Measurements from ENCODE around the gene DNAJC17.

Gene DNAJC17

GRCh38 chr15:40828447-40829036, 21.3 kb upstream of the DNAJC17 start, which contains the start of gene PPP1R14D:
Gene PPP1R14D (minus strand): TSS chr15:40828708. CDS start chr15:40828641, 67 bp downstream.
- DNase-seq = no peak

GRCh38 chr15:40826423-40827075, 19.3 kb upstream of the DNAJC17 start:
- no peak for DNase-seq

GRCh38 chr15:40825661-40826422, 18.6 kb upstream of the DNAJC17 start:
- DNase-seq = no peak

GRCh38 chr15:40823572-40824343, 16.5 kb upstream of the DNAJC17 start:
- DNase-seq = no peak

- no peak for DNase-seq
Measured at GRCh38 chr15:40821195-40821594, 13.9 kb upstream of the DNAJC17 start.

- DNase-seq = no peak
Measured at GRCh38 chr15:40819048-40819447, 11.8 kb upstream of the DNAJC17 start.

- DNase-seq = no peak
Measured at GRCh38 chr15:40815042-40815698, 7.9 kb upstream of the DNAJC17 start.

GRCh38 chr15:40812721-40813425, 5.6 kb upstream of the DNAJC17 start:
- DNase-seq = no peak

GRCh38 chr15:40808861-40809450, 1.7 kb upstream of the DNAJC17 start:
- DNase-seq = no peak

GRCh38 chr15:40807888-40808461, 702 bp upstream of the DNAJC17 start:
- no peak for DNase-seq

- DNase-seq = no peak
Measured at GRCh38 chr15:40806672-40807027, 623 bp downstream of the DNAJC17 start.

GRCh38 chr15:40803688-40804087, 3.6 kb downstream of the DNAJC17 start:
- no peak for DNase-seq

GRCh38 chr15:40803076-40803475, 4.2 kb downstream of the DNAJC17 start:
- DNase-seq = no peak

GRCh38 chr15:40799523-40799922, 7.8 kb downstream of the DNAJC17 start:
- no peak for DNase-seq

GRCh38 chr15:40796512-40796911, 10.8 kb downstream of the DNAJC17 start:
- no peak for DNase-seq

GRCh38 chr15:40796041-40796440, 11.2 kb downstream of the DNAJC17 start:
- DNase-seq = no peak

GRCh38 chr15:40793216-40793989, 13.9 kb downstream of the DNAJC17 start:
- no peak for DNase-seq

GRCh38 chr15:40792394-40792793, 14.9 kb downstream of the DNAJC17 start:
- no peak for DNase-seq

- no peak for DNase-seq
Measured at GRCh38 chr15:40790718-40791117, 16.6 kb downstream of the DNAJC17 start.

- DNase-seq = no peak
Measured at GRCh38 chr15:40789999-40790398, 17.3 kb downstream of the DNAJC17 start.

- no peak for DNase-seq
Measured at GRCh38 chr15:40789119-40789518, 18.2 kb downstream of the DNAJC17 start.
